IMR-90 (cell line): ENCODE measurements around the gene FN3KRP.

Experiments
- CEBPB ChIP-seq: IDR thresholded peaks from 2 replicates; pipeline ENCODE4 v1.6.1; 2012; ENCODE audit warnings: low read depth, low read length, improper control_type of control experiment
- FOS ChIP-seq: fragments of 150-350 bp; IDR thresholded peaks from 2 replicates; pipeline ENCODE4 v1.6.1; 2016; ENCODE audit warnings: low read depth, low read length
- POLR2A ChIP-seq: IDR thresholded peaks from 2 replicates; pipeline ENCODE4 v1.6.1; 2012; ENCODE audit warnings: mild to moderate bottlenecking, low read depth, low read length
- RAD21 ChIP-seq: IDR thresholded peaks from 2 replicates; pipeline ENCODE4 v1.6.1; 2012; ENCODE audit warnings: low read length, improper control_type of control experiment
- RCOR1 ChIP-seq: IDR thresholded peaks from 2 replicates; pipeline ENCODE4 v1.6.1; 2012; ENCODE audit warnings: mild to moderate bottlenecking, low read length, improper control_type of control experiment; ENCODE audit not compliant: insufficient replicate concordance
- TF ChIP-seq, protein P1 (sequence below): fragments of 150-350 bp; IDR thresholded peaks from 2 replicates; pipeline ENCODE4 v1.6.1; 2017; ENCODE audit warnings: mild to moderate bottlenecking, antibody characterized with exemption, low read length, low read depth
- TF ChIP-seq, protein P2 (sequence below): conservative IDR thresholded peaks from 2 replicates; pipeline ENCODE4 v1.5.1; 2012; ENCODE audit warnings: mild to moderate bottlenecking, low read depth, low read length, improper control_type of control experiment

DNA sequence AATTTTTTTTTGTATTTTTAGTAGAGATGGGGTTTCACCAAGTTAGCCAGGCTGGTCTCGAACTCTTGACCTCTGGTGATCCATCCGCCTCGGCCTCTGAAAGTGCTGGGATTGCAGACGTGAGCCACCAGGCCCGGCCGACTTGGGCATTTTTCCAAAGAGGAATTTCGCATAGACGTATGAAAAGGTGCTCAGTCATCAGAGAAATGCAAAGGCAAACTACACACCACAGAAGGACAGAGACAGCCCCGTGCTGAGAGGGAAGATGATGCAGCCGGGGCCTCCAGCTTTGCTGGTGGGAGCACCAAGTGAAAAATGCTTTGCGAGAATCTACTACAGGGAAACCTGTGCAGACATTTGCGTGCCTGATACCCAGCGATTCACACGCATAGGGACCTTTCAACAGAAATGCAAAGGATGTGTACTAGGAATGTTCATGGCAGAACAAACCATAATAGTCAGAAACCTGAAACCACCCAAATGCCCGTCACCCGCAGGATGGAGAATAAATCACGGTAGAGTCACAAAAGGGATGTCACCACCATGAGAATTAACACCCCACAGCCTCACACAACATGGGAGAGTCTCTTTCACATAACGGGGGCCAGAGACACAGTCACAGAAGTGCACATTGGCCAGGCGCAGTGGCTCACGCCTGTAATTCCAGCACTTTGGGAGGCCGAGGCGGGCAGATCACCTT lies 23.2 kb upstream of the FN3KRP start:
- TF ChIP-seq, protein P1, sequence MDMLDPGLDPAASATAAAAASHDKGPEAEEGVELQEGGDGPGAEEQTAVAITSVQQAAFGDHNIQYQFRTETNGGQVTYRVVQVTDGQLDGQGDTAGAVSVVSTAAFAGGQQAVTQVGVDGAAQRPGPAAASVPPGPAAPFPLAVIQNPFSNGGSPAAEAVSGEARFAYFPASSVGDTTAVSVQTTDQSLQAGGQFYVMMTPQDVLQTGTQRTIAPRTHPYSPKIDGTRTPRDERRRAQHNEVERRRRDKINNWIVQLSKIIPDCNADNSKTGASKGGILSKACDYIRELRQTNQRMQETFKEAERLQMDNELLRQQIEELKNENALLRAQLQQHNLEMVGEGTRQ = no peak
- TF ChIP-seq, protein P2, sequence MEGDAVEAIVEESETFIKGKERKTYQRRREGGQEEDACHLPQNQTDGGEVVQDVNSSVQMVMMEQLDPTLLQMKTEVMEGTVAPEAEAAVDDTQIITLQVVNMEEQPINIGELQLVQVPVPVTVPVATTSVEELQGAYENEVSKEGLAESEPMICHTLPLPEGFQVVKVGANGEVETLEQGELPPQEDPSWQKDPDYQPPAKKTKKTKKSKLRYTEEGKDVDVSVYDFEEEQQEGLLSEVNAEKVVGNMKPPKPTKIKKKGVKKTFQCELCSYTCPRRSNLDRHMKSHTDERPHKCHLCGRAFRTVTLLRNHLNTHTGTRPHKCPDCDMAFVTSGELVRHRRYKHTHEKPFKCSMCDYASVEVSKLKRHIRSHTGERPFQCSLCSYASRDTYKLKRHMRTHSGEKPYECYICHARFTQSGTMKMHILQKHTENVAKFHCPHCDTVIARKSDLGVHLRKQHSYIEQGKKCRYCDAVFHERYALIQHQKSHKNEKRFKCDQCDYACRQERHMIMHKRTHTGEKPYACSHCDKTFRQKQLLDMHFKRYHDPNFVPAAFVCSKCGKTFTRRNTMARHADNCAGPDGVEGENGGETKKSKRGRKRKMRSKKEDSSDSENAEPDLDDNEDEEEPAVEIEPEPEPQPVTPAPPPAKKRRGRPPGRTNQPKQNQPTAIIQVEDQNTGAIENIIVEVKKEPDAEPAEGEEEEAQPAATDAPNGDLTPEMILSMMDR = no peak
- TF ChIP-seq CEBPB (no peak), FOS (no peak), RCOR1 (no peak), POLR2A (no peak), RAD21 (no peak)
